GM12865 (cell line): ENCODE measurements around the gene KCNT1.

ENCODE experiments used
- DNase-seq: peaks from one replicate; pipeline ENCODE4 v3.0.0; 2010; ENCODE audit warnings: low read depth
- H3K4me3 ChIP-seq: 2 replicates; pipeline ENCODE4 v1.5.1; 2011; ENCODE audit warnings: mild to moderate bottlenecking, low read depth, low read length, control low read depth
- TF ChIP-seq, protein P1 (sequence below): IDR thresholded peaks from 2 replicates; pipeline ENCODE4 v1.5.1; 2011; ENCODE audit warnings: low read length, control low read depth, low read depth, inconsistent platforms; ENCODE audit not compliant: insufficient read depth; ENCODE audit errors: missing control alignments

Gene KCNT1

DNA sequence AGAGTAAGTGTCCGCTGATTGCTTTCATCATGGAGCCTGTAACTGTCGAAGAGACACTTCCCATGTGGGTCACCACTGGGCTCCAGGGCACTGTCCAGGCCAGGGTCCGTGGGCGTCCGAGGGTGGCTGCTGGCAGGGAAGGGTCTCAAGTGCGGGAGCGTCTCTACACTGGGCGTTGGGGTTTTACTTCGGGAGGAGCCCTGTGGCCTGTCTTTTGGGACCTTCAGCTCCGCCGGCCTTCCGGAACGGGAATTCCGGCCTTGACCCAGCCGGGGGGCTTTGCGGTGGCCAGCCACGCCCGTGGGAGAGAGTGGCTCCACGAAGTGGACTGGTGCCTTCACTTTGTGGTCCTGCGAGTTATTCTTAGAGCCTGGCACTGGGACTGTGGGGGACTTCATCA lies 119.1 kb downstream of the KCNT1 start:
- no peak for DNase-seq
- H3K4me3 ChIP-seq: no peak overlapping the region
- TF ChIP-seq, protein P1, sequence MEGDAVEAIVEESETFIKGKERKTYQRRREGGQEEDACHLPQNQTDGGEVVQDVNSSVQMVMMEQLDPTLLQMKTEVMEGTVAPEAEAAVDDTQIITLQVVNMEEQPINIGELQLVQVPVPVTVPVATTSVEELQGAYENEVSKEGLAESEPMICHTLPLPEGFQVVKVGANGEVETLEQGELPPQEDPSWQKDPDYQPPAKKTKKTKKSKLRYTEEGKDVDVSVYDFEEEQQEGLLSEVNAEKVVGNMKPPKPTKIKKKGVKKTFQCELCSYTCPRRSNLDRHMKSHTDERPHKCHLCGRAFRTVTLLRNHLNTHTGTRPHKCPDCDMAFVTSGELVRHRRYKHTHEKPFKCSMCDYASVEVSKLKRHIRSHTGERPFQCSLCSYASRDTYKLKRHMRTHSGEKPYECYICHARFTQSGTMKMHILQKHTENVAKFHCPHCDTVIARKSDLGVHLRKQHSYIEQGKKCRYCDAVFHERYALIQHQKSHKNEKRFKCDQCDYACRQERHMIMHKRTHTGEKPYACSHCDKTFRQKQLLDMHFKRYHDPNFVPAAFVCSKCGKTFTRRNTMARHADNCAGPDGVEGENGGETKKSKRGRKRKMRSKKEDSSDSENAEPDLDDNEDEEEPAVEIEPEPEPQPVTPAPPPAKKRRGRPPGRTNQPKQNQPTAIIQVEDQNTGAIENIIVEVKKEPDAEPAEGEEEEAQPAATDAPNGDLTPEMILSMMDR: no peak

DNA sequence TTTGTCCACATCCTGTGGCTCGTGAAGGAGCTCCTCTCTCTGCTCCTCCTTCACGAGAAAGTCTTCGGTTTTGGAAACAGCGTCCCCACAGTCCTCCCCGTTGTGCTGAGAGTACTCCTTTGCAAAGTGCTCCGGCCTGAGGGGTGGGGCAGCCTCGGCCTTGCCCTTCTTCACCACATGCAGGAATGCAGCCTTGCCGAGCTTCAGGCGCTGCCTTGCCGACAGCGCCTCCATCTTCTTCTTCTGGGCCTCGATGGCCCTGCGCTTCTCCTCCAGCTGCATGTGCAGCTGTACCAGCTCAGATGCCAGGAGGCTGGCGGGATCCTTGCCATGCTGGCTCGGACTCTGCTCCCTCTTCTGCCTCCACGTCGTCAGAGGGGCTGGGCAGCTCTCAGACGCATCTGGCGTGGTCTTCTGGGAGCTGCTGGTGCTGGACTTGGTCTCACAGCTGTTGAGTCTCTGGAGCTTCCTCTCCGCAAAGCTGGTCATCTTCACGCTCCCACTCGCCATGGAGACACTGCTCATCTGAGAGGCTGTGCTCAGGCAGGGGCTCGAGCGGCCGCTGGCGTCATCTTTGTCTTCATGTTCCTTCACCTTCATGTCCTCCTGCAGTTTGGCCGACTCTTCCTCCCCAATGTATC lies 119.9 kb downstream of the KCNT1 start:
- no peak overlapping the region for H3K4me3 ChIP-seq
- no peak for DNase-seq
- TF ChIP-seq, protein P1: no peak

DNA sequence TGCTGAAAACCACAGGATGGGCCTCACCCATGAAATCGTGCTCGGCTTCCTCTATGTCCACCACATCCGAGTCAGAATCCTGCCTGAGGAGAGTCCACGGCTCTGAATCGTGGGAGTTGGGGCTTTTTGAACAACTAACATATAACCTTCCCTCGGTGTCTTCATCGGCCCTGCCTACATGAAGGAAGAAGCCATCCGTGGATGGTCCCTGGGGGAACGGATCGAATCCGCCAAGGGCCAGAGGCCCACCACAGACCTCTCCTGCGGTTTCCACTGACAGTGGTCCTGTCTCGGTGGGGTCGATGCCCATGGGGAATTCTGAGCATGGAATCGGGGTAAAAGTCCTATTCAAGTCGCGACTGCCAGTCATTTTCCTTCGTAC lies 120.4 kb downstream of the KCNT1 start:
- TF ChIP-seq, protein P1: no peak
- DNase-seq: no peak
- H3K4me3 ChIP-seq: no peak overlapping the region

DNA sequence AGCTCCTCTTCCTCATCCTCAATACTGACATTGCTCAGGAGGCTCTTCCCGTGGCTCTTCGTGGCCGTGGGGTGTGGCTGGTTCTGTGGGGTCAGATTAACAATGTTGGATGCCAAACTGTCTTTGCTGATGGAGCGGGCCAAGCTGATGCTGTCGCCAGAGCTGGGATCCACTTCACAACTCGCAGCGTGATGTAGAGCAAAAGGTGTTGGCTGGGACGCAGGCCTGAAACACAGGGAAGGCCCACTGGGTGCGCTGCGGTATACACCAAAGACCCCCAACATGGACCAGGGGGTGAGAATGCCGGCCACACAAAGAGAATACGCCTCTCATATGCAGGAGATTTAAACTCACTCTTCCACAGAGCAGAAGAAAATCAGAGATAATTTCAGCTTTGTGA lies 121.1 kb downstream of the KCNT1 start:
- DNase-seq: no peak
- TF ChIP-seq, protein P1: no peak
- no peak overlapping the region for H3K4me3 ChIP-seq

DNA sequence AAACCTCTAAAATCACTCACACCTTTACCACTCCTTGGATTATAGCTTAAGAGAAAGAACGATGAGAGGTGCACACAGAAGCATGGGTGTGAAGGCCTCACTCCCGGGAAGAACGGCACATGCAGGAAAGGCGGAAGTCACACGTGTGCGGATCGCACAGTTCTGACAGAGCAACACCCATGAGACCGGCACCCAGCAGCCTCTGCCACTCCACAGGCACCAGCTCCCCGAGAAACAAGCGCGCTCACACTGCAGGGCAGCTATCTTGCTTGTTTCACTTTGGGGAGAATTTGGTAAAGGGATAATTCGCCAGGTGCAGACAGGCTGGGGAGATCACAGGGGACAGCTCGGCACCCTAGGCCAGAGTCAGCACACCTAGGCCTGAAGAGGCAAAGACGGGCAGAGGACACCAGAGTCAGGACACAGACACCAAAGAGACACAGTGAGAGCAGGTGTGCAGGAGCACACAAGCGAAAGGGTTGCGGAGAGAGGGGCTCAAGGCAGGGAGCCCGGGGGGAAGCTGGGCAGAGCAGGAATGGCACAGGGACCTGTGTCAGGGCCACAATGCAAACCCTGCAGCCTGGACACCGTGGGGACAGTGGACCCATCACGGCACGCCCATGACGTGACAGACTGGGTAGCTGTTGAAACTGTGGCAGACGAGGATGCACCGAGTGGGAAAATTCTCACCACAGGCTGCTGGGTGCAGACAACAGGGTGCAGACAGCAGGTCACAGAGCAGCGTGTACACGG lies 123.6 kb downstream of the KCNT1 start:
- DNase-seq: no peak
- TF ChIP-seq, protein P1: no peak
- H3K4me3 ChIP-seq: no peak overlapping the region

DNA sequence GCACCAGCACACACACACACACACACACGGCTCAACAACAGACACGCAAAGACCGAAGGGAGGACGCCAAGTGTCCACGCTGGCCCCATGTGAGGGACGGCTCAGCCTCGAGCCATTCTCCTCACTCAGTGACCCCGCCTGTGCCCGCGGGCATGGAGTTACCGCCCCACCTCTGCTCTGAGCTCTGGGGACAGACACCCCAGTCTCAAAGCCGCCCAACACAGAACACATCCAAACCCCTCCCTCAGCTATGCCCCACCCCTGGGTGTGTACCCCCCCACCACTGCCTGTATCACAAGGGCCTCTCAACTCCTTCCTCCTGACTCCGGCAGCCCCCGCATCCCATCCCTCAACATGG lies 124.2 kb downstream of the KCNT1 start:
- no peak overlapping the region for H3K4me3 ChIP-seq
- no peak for DNase-seq
- TF ChIP-seq, protein P1: no peak
